Transverse colon (tissue), 4 donors: ENCODE results near the gene ARPC5L. TPM values are rescaled to one million over a fixed set of nuclear protein-coding genes. Genes with fewer than 3 reads are reported as not detected.

ENCODE experiments used
- DNase-seq: peaks from one replicate; pipeline ENCODE4 v3.0.0-alpha.2; 2019
- H3K27ac ChIP-seq, 4 donors: fragments of 200-600 bp; sonication (generic); 2 replicates each; pipeline ENCODE4 v1.5.1; 2016 to 2018; ENCODE audit warnings: inconsistent platforms in 4 of 4
- H3K27me3 ChIP-seq: fragments of 200-600 bp; sonication (generic); 2 replicates; pipeline ENCODE4 v1.5.1; 2017; ENCODE audit warnings: inconsistent platforms
- H3K36me3 ChIP-seq, 4 donors: fragments of 200-600 bp; sonication (generic); 2 replicates each; pipeline ENCODE4 v1.5.1; 2017 to 2019; ENCODE audit warnings: inconsistent platforms in 4 of 4
- H3K4me1 ChIP-seq, 4 donors: fragments of 200-600 bp; sonication (generic); 2 replicates each; pipeline ENCODE4 v1.5.1; 2017 to 2020; ENCODE audit warnings: inconsistent platforms in 4 of 4
- H3K4me3 ChIP-seq, 4 donors: fragments of 200-600 bp; sonication (generic); 1 replicate in 1 of 4; 2 replicates in 3 of 4; pipeline versions ENCODE4 v1.5.1 to v1.6.1; 2017 to 2019; ENCODE audit warnings: inconsistent platforms in 4 of 4
- H3K9me3 ChIP-seq, 2 donors: fragments of 200-600 bp; sonication (generic); 2 replicates each; pipeline ENCODE4 v1.5.1; 2017 to 2019; ENCODE audit warnings: inconsistent platforms in 2 of 2
- CTCF ChIP-seq, 5 experiments: fragments of 200-600 bp in 3 of 5; fragments of 450-650 bp in 2 of 5; sonication (generic) in 3 of 5; IDR thresholded peaks; 1 replicate in 2 of 5; 2 replicates in 3 of 5; pipeline ENCODE4 v1.5.1; 2016 to 2017; ENCODE audit warnings: antibody characterized with exemption in 5 of 5, inconsistent platforms in 3 of 5, mild to moderate bottlenecking in 2 of 5, moderate library complexity in 1 of 5
- EP300 ChIP-seq: sonication (generic); formaldehyde crosslinking; IDR thresholded peaks from one replicate; pipeline ENCODE4 v1.6.1; 2017; ENCODE audit warnings: antibody characterized with exemption, low read depth
- POLR2A ChIP-seq: fragments of 450-650 bp; IDR thresholded peaks from one replicate; pipeline ENCODE4 v1.6.1; 2016; ENCODE audit warnings: antibody characterized with exemption, mild to moderate bottlenecking, moderate library complexity
- POLR2AphosphoS5 ChIP-seq, 3 donors: sonication (generic); formaldehyde crosslinking; IDR thresholded peaks; one replicate each; pipeline ENCODE4 v1.6.1; 2016; ENCODE audit warnings: antibody characterized with exemption in 3 of 3
- WGBS, 2 donors: methylation state at CpG; one replicate each; pipeline ENCODE4 v1.1.5; 2018; ENCODE audit warnings: low coverage in 1 of 2; 5-methylcytosine and 5-hydroxymethylcytosine counted together
- in situ Hi-C, 4 donors: fragments of 200-750 bp; cut with MboI; loops; one replicate each; pipeline versions ENCODE4 v1.15.0 to v1.15.1; 2017; ENCODE audit warnings: low sequenced_read_pairs in 3 of 4, low pct_ligation_motif_present in 1 of 4, low pct_unique_long_range_greater_than_20kb in 1 of 4
- intact Hi-C: fragments of 100-400 bp; cut with DNase I; formaldehyde crosslinking; loops from one replicate; pipeline ENCODE4 v1.15.1; 2023; ENCODE audit warnings: low total_unique reads
- total RNA-seq, 4 donors: library from RNA; depleted of rRNA; stranded (reverse); fragments of >200 nt; gene quantifications; one replicate each; pipeline ENCODE4 v1.1.0, GENCODE V29; 2016

The ARPC5L gene
- total RNA-seq, 4 donors from 2014 or later = 9.8 to 37.0 (median 22.8) TPM

- in situ Hi-C loops (no loop called here), intact Hi-C loops (loop anchor here (5.0 kb wide), 1 partner anchor 813 kb away; no protein-coding TSS in a partner anchor)
- Histone ChIP-seq H3K27ac (no peak overlapping the region), H3K4me3 (no peak overlapping the region), H3K4me1 (no peaks in the 10 kb centered on the region), H3K36me3 (peaks cover 0 to 50% (median 22%) of the 10 kb centered on the region in 4 donors), H3K27me3 (no peaks in the 10 kb centered on the region), H3K9me3 (no peaks in the 10 kb centered on the region)
- WGBS, 2 donors = 97 to 100% methylated on average over 1 to 7 of the region's 7 CpGs
- DNase-seq = no peak
- no peak for TF ChIP-seq POLR2A
- no peak for TF ChIP-seq EP300
- TF ChIP-seq POLR2AphosphoS5 (IDR thresholded peaks at IDR 0.05) = no peak
- TF ChIP-seq CTCF (IDR thresholded peaks at IDR 0.05) = no peak
These were observed 28.2 kb downstream of the ARPC5L start for GRCh38 chr9:124890179-124890578.

GRCh38 chr9:124894035-124894740 is 32.3 kb downstream of the ARPC5L start:
- Histone ChIP-seq H3K4me3 (no peak overlapping the region), H3K9me3 (no peaks in the 10 kb centered on the region), H3K36me3 (peaks cover 0 to 50% (median 24%) of the 10 kb centered on the region in 4 donors), H3K27me3 (no peaks in the 10 kb centered on the region), H3K27ac (no peak overlapping the region), H3K4me1 (no peaks in the 10 kb centered on the region)
- DNase-seq = no peak
- whole genome bisulfite sequencing, 2 donors = 83 to 92% methylated on average over 5 to 9 of the region's 9 CpGs
- in situ Hi-C loops = no loop called here
- no peak for TF ChIP-seq POLR2A
- no peak for TF ChIP-seq EP300
- TF ChIP-seq CTCF (IDR thresholded peaks at IDR 0.05) = no peak
- no peak for TF ChIP-seq POLR2AphosphoS5 (IDR thresholded peaks at IDR 0.05)
- intact Hi-C loops = loop anchor here (5.0 kb wide), 1 partner anchor 817 kb away; no protein-coding TSS in a partner anchor

GRCh38 chr9:124894741-124895170 is 32.8 kb downstream of the ARPC5L start:
- in situ Hi-C loops = no loop called here
- Histone ChIP-seq H3K36me3 (peaks cover 0 to 49% (median 24%) of the 10 kb centered on the region in 4 donors), H3K27me3 (no peaks in the 10 kb centered on the region), H3K27ac (no peak overlapping the region), H3K9me3 (no peaks in the 10 kb centered on the region), H3K4me3 (no peak overlapping the region), H3K4me1 (no peaks in the 10 kb centered on the region)
- peak in 3 of 5 experiments; percentile 10 to 16 (median 14) for TF ChIP-seq CTCF (IDR thresholded peaks at IDR 0.05)
- no peak for TF ChIP-seq POLR2A
- no peak for DNase-seq
- intact Hi-C loops = loop anchor here (5.0 kb wide), 1 partner anchor 817 kb away; no protein-coding TSS in a partner anchor

GRCh38 chr9:124897570-124898460 is 35.9 kb downstream of the ARPC5L start:
- in situ Hi-C loops (no loop called here), intact Hi-C loops (no loop called here)
- no peak for DNase-seq
- Histone ChIP-seq H3K4me3 (no peak overlapping the region), H3K36me3 (peaks cover 0 to 37% (median 18%) of the 10 kb centered on the region in 4 donors), H3K4me1 (no peaks in the 10 kb centered on the region), H3K9me3 (no peaks in the 10 kb centered on the region), H3K27ac (no peak overlapping the region), H3K27me3 (no peaks in the 10 kb centered on the region)
- 87% methylated on average over 3 to 6 of the region's 6 CpGs for WGBS, 2 donors
- no peak for TF ChIP-seq EP300
- TF ChIP-seq CTCF (IDR thresholded peaks at IDR 0.05) = no peak
- no peak for TF ChIP-seq POLR2A
- TF ChIP-seq POLR2AphosphoS5 (IDR thresholded peaks at IDR 0.05) = no peak
